Endothelial cell of umbilical vein (primary cell): ENCODE measurements around the gene GABBR2.

ENCODE experiments used
- EZH2 ChIP-seq: IDR thresholded peaks from 2 replicates; pipeline ENCODE4 v1.6.1; 2012; ENCODE audit warnings: borderline replicate concordance, low read depth, mild to moderate bottlenecking, moderate library complexity, low read length, inconsistent platforms; ENCODE audit not compliant: severe bottlenecking
- FOS ChIP-seq: IDR thresholded peaks from 2 replicates; pipeline ENCODE4 v1.6.1; 2011; ENCODE audit warnings: mild to moderate bottlenecking, low read length, moderate library complexity, borderline replicate concordance; ENCODE audit not compliant: insufficient read depth
- JUN ChIP-seq: IDR thresholded peaks from 2 replicates; pipeline ENCODE4 v1.6.1; 2011; ENCODE audit warnings: borderline replicate concordance, low read depth; ENCODE audit not compliant: insufficient read length, insufficient read depth
- MYC ChIP-seq: IDR thresholded peaks from one replicate; pipeline ENCODE4 v1.6.1; 2011; ENCODE audit warnings: mild to moderate bottlenecking, low read depth, low read length
- POLR2A ChIP-seq: IDR thresholded peaks from 2 replicates; pipeline ENCODE4 v1.6.1; 2012; ENCODE audit warnings: low read depth, mild to moderate bottlenecking, control low read depth, low read length
- POLR2AphosphoS5 ChIP-seq: IDR thresholded peaks from 2 replicates; pipeline ENCODE4 v1.6.1; 2012; ENCODE audit warnings: low read depth, mild to moderate bottlenecking, control low read depth, low read length, moderate library complexity; ENCODE audit not compliant: insufficient read depth
- TF ChIP-seq, protein P1 (sequence below), 2 donors: IDR thresholded peaks; 1 replicate in 1 of 2; 2 replicates in 1 of 2; pipeline ENCODE4 v1.5.1; 2011; ENCODE audit warnings: low read length in 2 of 2, mild to moderate bottlenecking in 2 of 2, moderate library complexity in 2 of 2, control low read depth in 1 of 2, inconsistent platforms in 1 of 2, low read depth in 1 of 2; ENCODE audit not compliant: insufficient read depth in 1 of 2; ENCODE audit errors: extremely low read depth in 1 of 2
- TF ChIP-seq, protein P2 (sequence below): IDR thresholded peaks from 2 replicates; pipeline ENCODE4 v1.6.1; 2011; ENCODE audit not compliant: insufficient read depth, insufficient read length

DNA sequence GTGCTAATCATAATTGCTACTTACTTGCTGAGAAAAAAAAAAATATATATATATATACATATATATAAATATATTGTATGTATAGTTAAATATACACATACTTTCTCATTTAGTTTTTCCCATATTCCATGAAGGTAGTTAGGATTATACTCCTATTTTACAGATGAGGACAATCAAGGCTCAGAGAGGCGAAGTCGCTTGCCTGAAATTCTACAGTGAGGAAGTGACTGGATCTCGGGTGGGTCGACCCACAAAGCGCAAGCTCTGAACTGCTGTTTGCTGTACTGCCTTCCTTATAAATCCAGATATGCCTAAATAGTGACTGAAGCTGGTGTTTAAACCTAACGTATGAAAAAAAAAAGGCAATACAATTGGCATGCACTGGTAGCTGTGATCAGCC is 305.0 kb downstream of the GABBR2 start:
- TF ChIP-seq POLR2AphosphoS5: no peak
- TF ChIP-seq, protein P1, sequence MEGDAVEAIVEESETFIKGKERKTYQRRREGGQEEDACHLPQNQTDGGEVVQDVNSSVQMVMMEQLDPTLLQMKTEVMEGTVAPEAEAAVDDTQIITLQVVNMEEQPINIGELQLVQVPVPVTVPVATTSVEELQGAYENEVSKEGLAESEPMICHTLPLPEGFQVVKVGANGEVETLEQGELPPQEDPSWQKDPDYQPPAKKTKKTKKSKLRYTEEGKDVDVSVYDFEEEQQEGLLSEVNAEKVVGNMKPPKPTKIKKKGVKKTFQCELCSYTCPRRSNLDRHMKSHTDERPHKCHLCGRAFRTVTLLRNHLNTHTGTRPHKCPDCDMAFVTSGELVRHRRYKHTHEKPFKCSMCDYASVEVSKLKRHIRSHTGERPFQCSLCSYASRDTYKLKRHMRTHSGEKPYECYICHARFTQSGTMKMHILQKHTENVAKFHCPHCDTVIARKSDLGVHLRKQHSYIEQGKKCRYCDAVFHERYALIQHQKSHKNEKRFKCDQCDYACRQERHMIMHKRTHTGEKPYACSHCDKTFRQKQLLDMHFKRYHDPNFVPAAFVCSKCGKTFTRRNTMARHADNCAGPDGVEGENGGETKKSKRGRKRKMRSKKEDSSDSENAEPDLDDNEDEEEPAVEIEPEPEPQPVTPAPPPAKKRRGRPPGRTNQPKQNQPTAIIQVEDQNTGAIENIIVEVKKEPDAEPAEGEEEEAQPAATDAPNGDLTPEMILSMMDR (IDR thresholded peaks at IDR 0.05; ENCODE audit: extremely low read depth in 1 of 2, insufficient read depth in 1 of 2, low read depth in 1 of 2, low read length in 2 of 2): no peak
- TF ChIP-seq, protein P2, sequence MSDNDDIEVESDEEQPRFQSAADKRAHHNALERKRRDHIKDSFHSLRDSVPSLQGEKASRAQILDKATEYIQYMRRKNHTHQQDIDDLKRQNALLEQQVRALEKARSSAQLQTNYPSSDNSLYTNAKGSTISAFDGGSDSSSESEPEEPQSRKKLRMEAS: no peak
- no peak for TF ChIP-seq JUN
- TF ChIP-seq POLR2A: no peak
- no peak for TF ChIP-seq FOS
- no peak for TF ChIP-seq MYC
- TF ChIP-seq EZH2: no peak
